PC-9 (cell line): ENCODE measurements around the gene MAN2A2.

ENCODE experiments used
- EZH2 ChIP-seq: fragments of 200-600 bp; sonication (generic); IDR thresholded peaks from 2 replicates; pipeline ENCODE4 v1.8.0; 2017; ENCODE audit warnings: antibody characterized with exemption, low read depth
- TF ChIP-seq, protein P1 (sequence below): fragments of 200-600 bp; sonication (generic); conservative IDR thresholded peaks from 2 replicates; pipeline ENCODE4 v1.6.1; 2017; ENCODE audit warnings: mixed run types, antibody characterized with exemption, mild to moderate bottlenecking, moderate library complexity

DNA sequence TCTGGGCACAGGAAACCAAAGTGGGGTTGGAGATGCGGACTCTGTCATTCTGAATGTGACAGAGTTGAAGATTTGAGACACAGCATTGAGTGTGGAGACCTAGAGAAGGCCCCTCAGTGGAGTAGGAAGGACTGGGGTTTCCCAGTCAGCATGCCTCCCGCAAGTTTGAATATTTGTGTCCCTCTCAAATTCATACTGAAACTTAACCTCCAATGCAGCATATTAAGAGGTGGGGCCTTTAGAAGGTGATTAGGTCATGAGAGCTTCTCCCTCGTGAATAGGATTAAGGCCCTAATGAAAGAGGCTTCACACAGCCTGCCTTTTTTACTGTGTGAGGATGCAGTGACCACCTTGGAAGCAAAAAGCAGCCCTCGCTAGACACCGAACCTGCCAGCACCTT lies 21.3 kb downstream of the MAN2A2 start:
- TF ChIP-seq, protein P1, sequence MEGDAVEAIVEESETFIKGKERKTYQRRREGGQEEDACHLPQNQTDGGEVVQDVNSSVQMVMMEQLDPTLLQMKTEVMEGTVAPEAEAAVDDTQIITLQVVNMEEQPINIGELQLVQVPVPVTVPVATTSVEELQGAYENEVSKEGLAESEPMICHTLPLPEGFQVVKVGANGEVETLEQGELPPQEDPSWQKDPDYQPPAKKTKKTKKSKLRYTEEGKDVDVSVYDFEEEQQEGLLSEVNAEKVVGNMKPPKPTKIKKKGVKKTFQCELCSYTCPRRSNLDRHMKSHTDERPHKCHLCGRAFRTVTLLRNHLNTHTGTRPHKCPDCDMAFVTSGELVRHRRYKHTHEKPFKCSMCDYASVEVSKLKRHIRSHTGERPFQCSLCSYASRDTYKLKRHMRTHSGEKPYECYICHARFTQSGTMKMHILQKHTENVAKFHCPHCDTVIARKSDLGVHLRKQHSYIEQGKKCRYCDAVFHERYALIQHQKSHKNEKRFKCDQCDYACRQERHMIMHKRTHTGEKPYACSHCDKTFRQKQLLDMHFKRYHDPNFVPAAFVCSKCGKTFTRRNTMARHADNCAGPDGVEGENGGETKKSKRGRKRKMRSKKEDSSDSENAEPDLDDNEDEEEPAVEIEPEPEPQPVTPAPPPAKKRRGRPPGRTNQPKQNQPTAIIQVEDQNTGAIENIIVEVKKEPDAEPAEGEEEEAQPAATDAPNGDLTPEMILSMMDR = no peak
- TF ChIP-seq EZH2 = no peak
